Measurements from ENCODE around the gene WDR13. TPM values are rescaled to one million over a fixed set of nuclear protein-coding genes. Genes with fewer than 3 reads are reported as not detected.

WDR13 gene
- total RNA-seq, 4 donors from 2014 or later, result 96.5 to 238 (median 184) TPM

GRCh38 chrX:48616576-48616975 lies 19.3 kb downstream of the WDR13 start:
- 57% methylated on average over 5 of the region's 5 CpGs; no CpG with 5 or more reads in 1 of the 2 donors for WGBS, 2 donors (ENCODE audit: low coverage in 1 of 2)
- Histone ChIP-seq H3K4me1 (no peaks in the 10 kb centered on the region), H3K36me3 (no peaks in the 10 kb centered on the region), H3K9me3 (no peaks in the 10 kb centered on the region), H3K27me3 (no peaks in the 10 kb centered on the region), H3K27ac (no peak overlapping the region), H3K4me3 (no peak overlapping the region)
- TF ChIP-seq POLR2AphosphoS5 (IDR thresholded peaks at IDR 0.05), result no peak
- no peak for TF ChIP-seq POLR2A (IDR thresholded peaks at IDR 0.05)
- no peak for TF ChIP-seq EP300 (IDR thresholded peaks at IDR 0.05; ENCODE audit: low read depth)
- no peak for TF ChIP-seq CTCF (IDR thresholded peaks at IDR 0.05)
- in situ Hi-C loops (cut with MboI; ENCODE audit: low pct_ligation_motif_present in 1 of 4, low pct_unique_long_range_greater_than_20kb in 1 of 4, low sequenced_read_pairs in 3 of 4) (no loop called here), intact Hi-C loops (cut with DNase I; ENCODE audit: low total_unique reads) (no loop called here)
- no peak for DNase-seq

GRCh38 chrX:48617542-48618340 lies 20.4 kb downstream of the WDR13 start:
- H3K4me1 ChIP-seq, result no peaks in the 10 kb centered on the region
- intact Hi-C loops (cut with DNase I; ENCODE audit: low total_unique reads), result no loop called here
- H3K36me3 ChIP-seq, result no peaks in the 10 kb centered on the region
- H3K4me3 ChIP-seq, result no peak overlapping the region
- H3K27me3 ChIP-seq, result no peaks in the 10 kb centered on the region
- in situ Hi-C loops (cut with MboI; ENCODE audit: low pct_ligation_motif_present in 1 of 4, low pct_unique_long_range_greater_than_20kb in 1 of 4, low sequenced_read_pairs in 3 of 4), result no loop called here
- H3K27ac ChIP-seq, result no peak overlapping the region
- no peaks in the 10 kb centered on the region for H3K9me3 ChIP-seq
- DNase-seq, result no peak
- TF ChIP-seq CTCF (IDR thresholded peaks at IDR 0.05), result no peak
- 49% methylated on average over 8 of the region's 8 CpGs; no CpG with 5 or more reads in 1 of the 2 donors for WGBS, 2 donors (ENCODE audit: low coverage in 1 of 2)

GRCh38 chrX:48626401-48627298 lies 29.4 kb downstream of the WDR13 start:
- H3K4me3 ChIP-seq, result no peak overlapping the region
- intact Hi-C loops (cut with DNase I; ENCODE audit: low total_unique reads) (no loop called here), in situ Hi-C loops (cut with MboI; ENCODE audit: low pct_ligation_motif_present in 1 of 4, low pct_unique_long_range_greater_than_20kb in 1 of 4, low sequenced_read_pairs in 3 of 4) (loop anchor here in 1 of 4 donors (25.0 kb wide), 1 partner anchor 286 kb away; the partner anchor contains the start of genes PIM2 and SLC35A2)
- no peak for DNase-seq
- H3K4me1 ChIP-seq, result peaks cover 0 to 1% (median under 1%) of the 10 kb centered on the region in 4 donors
- H3K36me3 ChIP-seq, result no peaks in the 10 kb centered on the region
- H3K27ac ChIP-seq, result no peak overlapping the region
- 70 to 77% methylated on average over 4 to 5 of the region's 5 CpGs for WGBS, 2 donors (ENCODE audit: low coverage in 1 of 2)
- no peaks in the 10 kb centered on the region for H3K9me3 ChIP-seq
- TF ChIP-seq CTCF (IDR thresholded peaks at IDR 0.05), result no peak
- no peak for TF ChIP-seq POLR2AphosphoS5 (IDR thresholded peaks at IDR 0.05)
- TF ChIP-seq POLR2A (IDR thresholded peaks at IDR 0.05), result no peak
- no peak for TF ChIP-seq EP300 (IDR thresholded peaks at IDR 0.05; ENCODE audit: low read depth)
- no peaks in the 10 kb centered on the region for H3K27me3 ChIP-seq
